AG08396 (cell line): ENCODE data around the gene NR1D1.
"Not testable (repeated sequence)": the region's sequence is repeated elsewhere in the genome, so short reads cannot be mapped to it uniquely, and the experiment has no call there.

Source experiments
- DNase-seq: peaks from one replicate; pipeline ENCODE4 v3.0.0; 2012; ENCODE audit warnings: low spot score, mixed read lengths

NR1D1 gene

GRCh38 chr17:40100419-40100668, at the start of gene NR1D1:
Gene NR1D1, minus strand, starts transcription at chr17:40100589. Its CDS starts 495 bp downstream, at chr17:40100094.
- DNase-seq, result no peak

GRCh38 chr17:40148527-40148926, 48.1 kb upstream of the NR1D1 start:
- no peak for DNase-seq

- DNase-seq, result no peak
These were observed 45.1 kb upstream of the NR1D1 start for GRCh38 chr17:40145476-40145875.

GRCh38 chr17:40143166-40143565, 42.8 kb upstream of the NR1D1 start:
- DNase-seq, result not testable (repeated sequence)

GRCh38 chr17:40139566-40140058, 39.2 kb upstream of the NR1D1 start:
- DNase-seq, result no peak

GRCh38 chr17:40135817-40136216, 35.4 kb upstream of the NR1D1 start:
- DNase-seq, result no peak

- DNase-seq, result no peak
These were observed 33.8 kb upstream of the NR1D1 start for GRCh38 chr17:40134184-40134583.

- DNase-seq, result no peak
These were observed 30.1 kb upstream of the NR1D1 start for GRCh38 chr17:40130352-40131042.

- DNase-seq, result no peak
These were observed 29.1 kb upstream of the NR1D1 start for GRCh38 chr17:40129498-40129897.

GRCh38 chr17:40124279-40125141, 24.1 kb upstream of the NR1D1 start:
- no peak for DNase-seq

- no peak for DNase-seq
These were observed 23.4 kb upstream of the NR1D1 start for GRCh38 chr17:40123811-40124114.

- DNase-seq, result peak; percentile 72
These were observed 22.8 kb upstream of the NR1D1 start for GRCh38 chr17:40122999-40123810.

- DNase-seq, result peak; percentile 74
These were observed 22.0 kb upstream of the NR1D1 start for GRCh38 chr17:40122136-40122998.

- DNase-seq, result peak; percentile 97
These were observed 21.1 kb upstream of the NR1D1 start, which contains the start of gene MSL1 for GRCh38 chr17:40121181-40122135. Gene MSL1, plus strand, starts transcription at chr17:40121971. Its CDS starts 642 bp downstream, at chr17:40122613.

- DNase-seq, result no peak
These were observed 14.7 kb upstream of the NR1D1 start for GRCh38 chr17:40115101-40115436.

GRCh38 chr17:40113907-40114245, 13.5 kb upstream of the NR1D1 start:
- no peak for DNase-seq

- peak; percentile 91 for DNase-seq
These were observed 12.9 kb upstream of the NR1D1 start for GRCh38 chr17:40113110-40113906.

- no peak for DNase-seq
These were observed 12.3 kb upstream of the NR1D1 start for GRCh38 chr17:40112718-40113109.

- DNase-seq, result no peak
These were observed 11.9 kb upstream of the NR1D1 start for GRCh38 chr17:40112191-40112711.
